Psoas muscle (tissue), 8 donors: ENCODE results near the gene KCNQ5. TPM values are rescaled to one million over a fixed set of nuclear protein-coding genes. Genes with fewer than 3 reads are reported as not detected.

Source experiments
- ATAC-seq, 4 donors: fragments of 200-7000 bp; cut with Tn5 transposase; one replicate each; pipeline ENCODE4 v1.9.1; 2020; ENCODE audit warnings: moderate library complexity in 3 of 4, mild to moderate bottlenecking in 2 of 4
- DNase-seq, 2 donors: peaks; one replicate each; pipeline ENCODE4 v3.0.0-alpha.2; 2020
- H3K27ac ChIP-seq: fragments of 200-600 bp; one replicate; pipeline ENCODE4 v1.8.0; 2022
- H3K27me3 ChIP-seq, 3 donors: fragments of 200-600 bp in 1 of 3; one replicate each; pipeline versions ENCODE4 v1.6.1 to v1.8.0; 2013 to 2022; ENCODE audit warnings: low read length in 2 of 3, mild to moderate bottlenecking in 2 of 3, moderate library complexity in 1 of 3; ENCODE audit not compliant: insufficient read depth in 3 of 3
- H3K36me3 ChIP-seq, 2 donors: fragments of 200-600 bp in 1 of 2; one replicate each; pipeline versions ENCODE4 v1.6.1 to v1.8.0; 2013 to 2022; ENCODE audit warnings: low read depth in 1 of 2, mild to moderate bottlenecking in 1 of 2, moderate library complexity in 1 of 2; ENCODE audit not compliant: insufficient read depth in 1 of 2
- H3K4me1 ChIP-seq: fragments of 200-600 bp; one replicate; pipeline ENCODE4 v1.8.0; 2022
- H3K4me3 ChIP-seq: fragments of 200-600 bp; one replicate; pipeline ENCODE4 v1.8.0; 2022; ENCODE audit warnings: mild to moderate bottlenecking
- H3K9me3 ChIP-seq: fragments of 200-600 bp; one replicate; pipeline ENCODE4 v1.8.0; 2022
- WGBS, 3 donors: extraction: QIAGEN DNeasy Blood & Tissue Kit; methylation state at CpG; one replicate each; pipeline versions ENCODE4 v1.1.6 to v1.1.7; 2013; 5-methylcytosine and 5-hydroxymethylcytosine counted together
- intact Hi-C, 2 donors: fragments of 100-400 bp; cut with DNase I; formaldehyde crosslinking; loops; one replicate each; pipeline versions ENCODE4 v1.11.0 to v1.14.2; 2022
- polyA plus RNA-seq, 3 donors: library from polyadenylated mRNA; stranded (reverse); fragments of 200-250 nt; gene quantifications; one replicate each; pipeline ENCODE4 v1.2.3, GENCODE V29; 2013
- total RNA-seq, 4 donors: library from RNA; stranded (reverse); fragmentation: NEBNext Ultra II Directional in 2 of 4; extraction: Animal tissue kit (Norgen Biotek cat#: 25700) in 2 of 4; gene quantifications; one replicate each; pipeline versions ENCODE4 v1.2.1 to v1.2.4, GENCODE V29; 2021 to 2023
- TF ChIP-seq, protein P1 (sequence below): fragments of 200-600 bp; IDR thresholded peaks from one replicate; pipeline ENCODE4 v1.8.0; 2022; ENCODE audit warnings: antibody characterized with exemption
- donor health status: healthy with polysubstance abuse.
- donor health status: DM: no; HTN: no; CAD: no; lungs with moderate emphysema.
- donor health status: Bipolar disorder and iron deficiency.
- donor health status: healthy.
- donor health status: DM: yes; HTN: yes; CAD: no.
- donor health status: DM: no; HTN: no; CAD: no.
- donor health status: DM: no; HTN: no; CAD: no.
- donor health status: DM: yes; HTN: yes; CAD: no.

Gene KCNQ5
- total and polyA plus RNA-seq, 7 donors, result 4.4 to 90.7 (median 25.7) TPM

DNA sequence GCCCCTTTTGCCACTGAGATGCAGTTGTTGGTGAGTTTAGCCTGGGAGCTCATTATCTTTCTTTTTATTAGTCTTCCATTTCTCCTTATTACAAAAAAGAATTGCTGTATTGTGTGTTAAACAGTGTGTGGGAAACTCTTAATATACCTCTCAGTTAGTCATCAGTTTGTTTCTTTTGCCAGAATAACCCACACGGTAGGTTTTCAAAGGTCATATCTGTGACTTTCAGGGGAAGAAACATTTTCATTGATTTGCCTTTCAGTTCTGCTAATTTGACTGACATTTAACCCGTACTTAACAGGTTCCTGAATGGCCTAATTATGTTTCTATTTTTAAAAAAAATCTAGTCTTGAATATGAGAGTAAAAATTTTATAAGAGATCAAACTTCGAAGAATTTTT, 458.1 kb downstream of the KCNQ5 start:
- no peaks in the 10 kb centered on the region for H3K9me3 ChIP-seq
- no peak for ATAC-seq
- peaks cover 0 to 26% of the 10 kb centered on the region in 2 donors for H3K36me3 ChIP-seq
- H3K27ac ChIP-seq, result no peak overlapping the region
- H3K4me1 ChIP-seq, result no peaks in the 10 kb centered on the region
- no peaks in the 10 kb centered on the region for H3K27me3 ChIP-seq
- TF ChIP-seq, protein P1, sequence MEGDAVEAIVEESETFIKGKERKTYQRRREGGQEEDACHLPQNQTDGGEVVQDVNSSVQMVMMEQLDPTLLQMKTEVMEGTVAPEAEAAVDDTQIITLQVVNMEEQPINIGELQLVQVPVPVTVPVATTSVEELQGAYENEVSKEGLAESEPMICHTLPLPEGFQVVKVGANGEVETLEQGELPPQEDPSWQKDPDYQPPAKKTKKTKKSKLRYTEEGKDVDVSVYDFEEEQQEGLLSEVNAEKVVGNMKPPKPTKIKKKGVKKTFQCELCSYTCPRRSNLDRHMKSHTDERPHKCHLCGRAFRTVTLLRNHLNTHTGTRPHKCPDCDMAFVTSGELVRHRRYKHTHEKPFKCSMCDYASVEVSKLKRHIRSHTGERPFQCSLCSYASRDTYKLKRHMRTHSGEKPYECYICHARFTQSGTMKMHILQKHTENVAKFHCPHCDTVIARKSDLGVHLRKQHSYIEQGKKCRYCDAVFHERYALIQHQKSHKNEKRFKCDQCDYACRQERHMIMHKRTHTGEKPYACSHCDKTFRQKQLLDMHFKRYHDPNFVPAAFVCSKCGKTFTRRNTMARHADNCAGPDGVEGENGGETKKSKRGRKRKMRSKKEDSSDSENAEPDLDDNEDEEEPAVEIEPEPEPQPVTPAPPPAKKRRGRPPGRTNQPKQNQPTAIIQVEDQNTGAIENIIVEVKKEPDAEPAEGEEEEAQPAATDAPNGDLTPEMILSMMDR, result no peak
- 63 to 67% (median 65%) methylated on average over 3 of the region's 3 CpGs for whole genome bisulfite sequencing, 3 donors
- no peak for DNase-seq
- no peak overlapping the region for H3K4me3 ChIP-seq
- intact Hi-C loops, result no loop called here

- Histone ChIP-seq H3K4me3 (no peak overlapping the region), H3K4me1 (no peaks in the 10 kb centered on the region), H3K27me3 (no peaks in the 10 kb centered on the region), H3K27ac (no peak overlapping the region), H3K36me3 (peaks cover 0 to 28% of the 10 kb centered on the region in 2 donors), H3K9me3 (no peaks in the 10 kb centered on the region)
- intact Hi-C loops, result no loop called here
- WGBS, 3 donors, result 73 to 78% (median 76%) methylated on average over 2 of the region's 2 CpGs
- TF ChIP-seq, protein P1, result no peak
- DNase-seq, result no peak
- ATAC-seq, result no peak
These were observed 460.1 kb downstream of the KCNQ5 start for GRCh38 chr6:73081955-73082354.

- no peak for DNase-seq
- 84 to 88% (median 87%) methylated on average over 3 of the region's 3 CpGs for WGBS, 3 donors
These were observed 462.0 kb downstream of the KCNQ5 start for GRCh38 chr6:73083886-73084285.

DNA sequence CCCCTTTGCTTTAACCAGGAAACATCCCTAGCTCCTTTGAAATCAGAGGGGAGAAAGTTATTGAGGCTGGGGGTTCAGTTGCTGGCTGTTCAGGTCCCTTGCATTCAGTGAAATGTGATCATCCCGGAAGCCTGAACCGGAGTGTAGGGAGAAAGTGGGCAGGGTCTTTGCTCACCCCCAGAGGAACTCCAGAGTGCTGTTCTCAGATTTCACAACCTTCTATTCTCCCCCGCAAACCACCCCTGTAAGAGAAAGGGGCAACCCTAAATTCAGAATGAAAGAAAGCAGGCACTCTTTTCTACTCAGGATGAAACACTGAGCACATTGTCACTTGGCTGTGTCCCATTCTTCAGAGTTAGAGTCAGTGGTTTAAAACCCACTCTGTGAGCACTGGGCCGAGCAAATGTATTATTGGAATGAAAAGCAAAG, 463.6 kb downstream of the KCNQ5 start:
- Histone ChIP-seq H3K27ac (no peak overlapping the region), H3K27me3 (no peaks in the 10 kb centered on the region), H3K9me3 (peaks cover 2% of the 10 kb centered on the region), H3K36me3 (peaks cover 0 to 14% of the 10 kb centered on the region in 2 donors), H3K4me3 (no peak overlapping the region), H3K4me1 (no peaks in the 10 kb centered on the region)
- no peak for ATAC-seq
- TF ChIP-seq, protein P1, result no peak
- 55 to 58% (median 56%) methylated on average over 4 of the region's 4 CpGs for WGBS, 3 donors
- no peak for DNase-seq
- intact Hi-C loops, result no loop called here

More at GRCh38 chr6:73083886-73084285, 462.0 kb downstream of the KCNQ5 start:
- H3K9me3 ChIP-seq, result no peaks in the 10 kb centered on the region
- no peak for ATAC-seq
- H3K4me3 ChIP-seq, result no peak overlapping the region
- no peaks in the 10 kb centered on the region for H3K4me1 ChIP-seq
- TF ChIP-seq, protein P1, result no peak
- H3K27ac ChIP-seq, result no peak overlapping the region
- H3K27me3 ChIP-seq, result no peaks in the 10 kb centered on the region
- intact Hi-C loops, result no loop called here
- peaks cover 0 to 14% of the 10 kb centered on the region in 2 donors for H3K36me3 ChIP-seq

DNA sequence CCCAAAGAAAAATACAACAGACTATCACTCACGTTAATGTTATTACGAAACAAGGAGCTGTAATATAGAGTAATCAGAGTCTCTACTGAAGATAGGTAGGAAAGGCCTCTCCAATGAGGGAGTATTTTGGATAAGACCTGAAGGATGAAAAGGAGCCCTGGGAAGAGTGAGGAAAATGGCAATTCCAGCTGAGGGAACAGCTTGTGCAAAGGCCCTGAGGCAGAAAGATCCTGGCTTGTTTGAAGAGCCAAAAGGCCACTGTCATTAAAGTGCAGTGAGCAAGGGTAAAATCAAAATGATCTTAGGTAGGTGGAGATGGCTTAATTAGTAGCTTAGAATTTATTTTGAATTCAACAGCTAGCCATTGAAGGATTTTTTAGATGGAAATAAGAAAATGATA, 464.9 kb downstream of the KCNQ5 start:
- H3K27me3 ChIP-seq, result no peaks in the 10 kb centered on the region
- WGBS, 3 donors, result 64 to 90% (median 69%) methylated on average over 2 of the region's 2 CpGs
- peaks cover 0 to 13% of the 10 kb centered on the region in 2 donors for H3K36me3 ChIP-seq
- no peak overlapping the region for H3K27ac ChIP-seq
- peaks cover 6% of the 10 kb centered on the region for H3K9me3 ChIP-seq
- H3K4me3 ChIP-seq, result no peak overlapping the region
- intact Hi-C loops, result no loop called here
- TF ChIP-seq, protein P1, result no peak
- DNase-seq, result no peak
- no peaks in the 10 kb centered on the region for H3K4me1 ChIP-seq
- ATAC-seq, result no peak
